ENCODE data around the gene NOP53.

Gene NOP53

GRCh38 chr19:47805313-47805712, 60.0 kb downstream of the NOP53 start:
- no peak for TF ChIP-seq CTCF (IDR thresholded peaks at IDR 0.05)
- H3K4me3 ChIP-seq, result no peak overlapping the region
- no peak overlapping the region for H3K27ac ChIP-seq
- no peak for DNase-seq (ENCODE audit: low spot score)

GRCh38 chr19:47806435-47806834, 61.1 kb downstream of the NOP53 start:
- no peak for TF ChIP-seq CTCF (IDR thresholded peaks at IDR 0.05)
- H3K27ac ChIP-seq, result no peak overlapping the region
- H3K4me3 ChIP-seq, result no peak overlapping the region
- DNase-seq (ENCODE audit: low spot score), result no peak
